Kidney epithelial cell (primary cell): Measurements from ENCODE around the gene UBASH3A. TPM values are rescaled to one million over a fixed set of nuclear protein-coding genes. Genes with fewer than 3 reads are reported as not detected.

Source experiments
- DNase-seq: peaks from one replicate; pipeline ENCODE4 v3.0.0-alpha.2; 2010; ENCODE audit warnings: low read depth
- H3K27me3 ChIP-seq: 2 replicates; pipeline ENCODE4 v1.6.0; 2011; ENCODE audit warnings: low read length; ENCODE audit not compliant: control insufficient read depth, insufficient read depth
- H3K36me3 ChIP-seq: 2 replicates; pipeline ENCODE4 v1.5.1; 2011; ENCODE audit warnings: low read length; ENCODE audit not compliant: control insufficient read depth, insufficient read depth
- H3K4me3 ChIP-seq: 2 replicates; pipeline ENCODE4 v1.5.1; 2011; ENCODE audit warnings: low read depth, mild to moderate bottlenecking, control low read depth, low read length
- total RNA-seq: library from RNA; depleted of rRNA; stranded (reverse); fragments of >200 nt; gene quantifications from 2 replicates; pipeline ENCODE4 v1.2.3, GENCODE V29; 2015
- TF ChIP-seq, protein P1 (sequence below): IDR thresholded peaks from 2 replicates; pipeline ENCODE4 v1.5.1; 2011; ENCODE audit warnings: mild to moderate bottlenecking, moderate library complexity, low read length, control low read depth, inconsistent platforms; ENCODE audit not compliant: insufficient read depth, poor library complexity, severe bottlenecking

Gene UBASH3A
- total RNA-seq, 1 donor from 2014 or later = not detected

DNA sequence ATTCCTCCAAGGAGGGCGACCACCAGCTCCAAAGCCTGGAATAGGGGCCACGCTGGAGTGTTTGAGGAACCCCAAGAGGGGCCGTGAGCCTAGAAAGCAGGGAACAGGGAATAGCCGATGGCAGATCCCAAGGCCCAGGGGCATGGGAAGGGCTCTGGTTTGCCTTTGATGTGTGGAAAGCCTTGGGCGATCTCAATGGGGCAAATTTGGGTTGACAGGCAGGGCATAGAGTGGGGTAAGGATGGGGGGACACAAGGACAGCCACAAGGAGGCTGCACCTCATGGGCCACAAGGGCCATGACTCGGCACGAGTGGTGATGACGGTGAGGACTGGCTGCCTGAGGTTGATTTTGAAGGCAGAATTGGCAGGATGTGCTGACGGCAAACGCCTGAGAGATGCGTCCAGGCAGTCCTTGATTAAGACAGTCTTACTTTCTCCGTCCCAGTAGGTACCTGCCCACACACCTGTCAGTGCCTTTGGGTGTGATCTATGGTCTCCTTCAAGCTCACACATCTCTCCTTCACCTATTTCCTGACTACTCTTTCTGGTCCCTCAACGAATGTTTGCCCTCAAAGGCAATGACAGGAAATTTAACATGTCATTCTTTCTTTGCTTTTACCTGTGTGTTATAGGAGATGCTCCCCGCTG is 5.8 kb upstream of the UBASH3A start:
- Histone ChIP-seq H3K36me3 (no peaks in the 10 kb centered on the region), H3K27me3 (no peaks in the 10 kb centered on the region), H3K4me3 (no peak overlapping the region)
- TF ChIP-seq, protein P1, sequence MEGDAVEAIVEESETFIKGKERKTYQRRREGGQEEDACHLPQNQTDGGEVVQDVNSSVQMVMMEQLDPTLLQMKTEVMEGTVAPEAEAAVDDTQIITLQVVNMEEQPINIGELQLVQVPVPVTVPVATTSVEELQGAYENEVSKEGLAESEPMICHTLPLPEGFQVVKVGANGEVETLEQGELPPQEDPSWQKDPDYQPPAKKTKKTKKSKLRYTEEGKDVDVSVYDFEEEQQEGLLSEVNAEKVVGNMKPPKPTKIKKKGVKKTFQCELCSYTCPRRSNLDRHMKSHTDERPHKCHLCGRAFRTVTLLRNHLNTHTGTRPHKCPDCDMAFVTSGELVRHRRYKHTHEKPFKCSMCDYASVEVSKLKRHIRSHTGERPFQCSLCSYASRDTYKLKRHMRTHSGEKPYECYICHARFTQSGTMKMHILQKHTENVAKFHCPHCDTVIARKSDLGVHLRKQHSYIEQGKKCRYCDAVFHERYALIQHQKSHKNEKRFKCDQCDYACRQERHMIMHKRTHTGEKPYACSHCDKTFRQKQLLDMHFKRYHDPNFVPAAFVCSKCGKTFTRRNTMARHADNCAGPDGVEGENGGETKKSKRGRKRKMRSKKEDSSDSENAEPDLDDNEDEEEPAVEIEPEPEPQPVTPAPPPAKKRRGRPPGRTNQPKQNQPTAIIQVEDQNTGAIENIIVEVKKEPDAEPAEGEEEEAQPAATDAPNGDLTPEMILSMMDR = no peak
- no peak for DNase-seq

DNA sequence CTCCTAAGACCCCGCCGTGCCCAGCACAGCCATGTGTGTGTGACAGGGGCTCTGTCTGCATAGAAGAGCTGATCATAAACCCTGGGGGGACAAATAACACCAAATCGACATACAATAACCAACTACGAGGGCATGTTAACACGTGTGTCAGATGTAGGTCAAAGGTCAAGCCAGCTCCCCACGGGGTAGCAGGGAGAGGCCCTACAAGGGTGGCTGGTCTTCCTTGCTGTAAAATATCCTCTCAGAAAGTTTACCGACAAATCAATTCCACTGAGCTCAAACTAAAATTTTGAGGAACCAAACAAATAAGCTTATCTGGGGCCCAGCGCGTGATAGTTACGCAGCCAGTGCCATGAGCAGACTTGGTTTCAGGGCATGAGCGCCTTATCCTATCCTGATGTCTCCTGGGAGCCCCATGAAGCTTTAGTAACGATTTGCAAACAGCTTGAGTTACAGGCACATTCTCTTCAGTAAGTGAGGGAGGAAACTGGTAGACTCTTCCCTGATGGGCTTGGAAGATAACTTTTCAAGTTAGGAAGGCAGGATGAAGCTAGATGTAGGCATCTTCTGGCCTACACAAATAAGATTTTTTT is 5.2 kb upstream of the UBASH3A start:
- Histone ChIP-seq H3K27me3 (no peaks in the 10 kb centered on the region), H3K4me3 (no peak overlapping the region), H3K36me3 (no peaks in the 10 kb centered on the region)
- DNase-seq = no peak
- TF ChIP-seq, protein P1 = no peak

DNA sequence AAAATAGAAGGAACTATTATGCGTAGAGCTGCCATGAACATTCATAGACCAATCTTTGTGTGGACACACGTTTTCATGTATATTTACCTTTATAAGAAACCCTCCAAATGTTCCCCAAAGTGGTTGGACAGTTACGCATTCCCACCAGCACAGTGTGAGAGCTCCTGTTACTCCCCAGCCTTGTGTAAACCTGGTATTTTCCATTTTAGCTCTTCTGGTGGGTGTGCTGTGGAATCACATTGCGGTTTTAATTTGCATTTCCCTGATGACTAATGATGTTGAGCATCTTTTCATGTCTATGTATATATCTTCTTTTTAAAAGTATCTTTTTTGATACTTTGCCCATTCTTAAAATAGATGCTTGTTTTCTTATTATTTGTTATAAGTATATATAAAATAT is 3.2 kb upstream of the UBASH3A start:
- no peaks in the 10 kb centered on the region for H3K27me3 ChIP-seq
- TF ChIP-seq, protein P1 = no peak
- H3K4me3 ChIP-seq = no peak overlapping the region
- no peak for DNase-seq
- H3K36me3 ChIP-seq = no peaks in the 10 kb centered on the region

DNA sequence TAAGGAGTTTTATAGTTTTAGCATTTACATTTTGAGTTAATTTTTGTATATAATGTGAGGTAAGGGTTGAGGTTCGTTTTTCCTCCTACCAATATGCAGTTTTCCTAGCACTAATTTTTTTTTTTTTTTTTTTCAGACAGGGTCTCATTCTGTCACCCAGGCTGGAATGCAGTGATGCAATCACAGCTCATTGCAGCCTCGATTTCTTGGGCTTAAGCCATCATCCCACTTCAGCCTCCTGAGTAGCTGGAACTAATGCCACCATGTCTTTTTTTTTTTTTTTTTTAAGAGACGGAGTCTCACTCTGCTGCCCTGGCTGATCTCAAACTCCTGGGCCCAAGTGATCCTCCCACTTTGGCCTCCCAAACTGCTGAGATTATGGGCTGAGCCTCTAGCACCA is 2.5 kb upstream of the UBASH3A start:
- TF ChIP-seq, protein P1 = no peak
- H3K4me3 ChIP-seq = no peak overlapping the region
- no peak for DNase-seq

DNA sequence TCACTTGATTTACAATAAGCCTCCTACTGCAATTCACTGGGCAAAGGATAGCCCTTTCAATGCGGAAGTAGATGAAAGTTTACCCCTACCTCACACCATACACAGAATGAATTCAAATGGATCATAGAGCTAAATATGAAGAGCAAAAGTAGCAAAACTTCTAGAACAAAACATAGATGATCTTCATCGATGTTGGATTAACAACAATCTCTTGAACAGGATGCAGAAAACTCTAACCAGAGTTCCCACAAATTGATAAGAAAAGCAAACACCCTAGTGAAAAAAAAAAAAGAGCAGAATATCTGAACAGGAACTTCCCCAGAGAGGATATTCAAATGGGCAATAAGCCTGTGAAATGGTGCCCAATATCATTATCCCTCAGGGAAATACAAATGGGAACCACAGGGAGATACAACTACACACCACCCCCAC is 1.9 kb upstream of the UBASH3A start:
- TF ChIP-seq, protein P1 = no peak
- no peaks in the 10 kb centered on the region for H3K27me3 ChIP-seq
- no peaks in the 10 kb centered on the region for H3K36me3 ChIP-seq
- no peak overlapping the region for H3K4me3 ChIP-seq
- DNase-seq = no peak

More for the DNA sequence above, 2.5 kb upstream of the UBASH3A start:
- Histone ChIP-seq H3K36me3 (no peaks in the 10 kb centered on the region), H3K27me3 (no peaks in the 10 kb centered on the region)

DNA sequence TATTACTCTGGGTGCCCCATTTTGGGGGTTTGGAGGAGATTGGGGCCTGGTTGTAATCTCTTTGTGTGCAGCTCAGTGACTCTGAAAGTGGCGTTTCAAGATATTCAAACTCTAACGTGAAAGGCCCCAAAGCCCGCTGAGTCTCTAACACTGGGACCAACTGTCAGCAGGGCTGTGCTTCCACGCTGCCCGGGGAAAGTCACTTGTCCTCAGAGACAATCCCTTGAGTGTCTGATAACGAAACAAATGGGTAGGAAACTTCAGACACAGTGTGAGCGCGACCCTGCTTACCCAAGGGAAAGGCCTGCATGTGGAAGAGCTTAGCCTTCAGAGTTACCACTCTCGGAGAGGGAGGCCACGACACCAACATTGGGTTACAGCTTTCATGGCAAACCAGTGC is 837 bp downstream of the UBASH3A start:
- H3K4me3 ChIP-seq = no peak overlapping the region
- no peaks in the 10 kb centered on the region for H3K36me3 ChIP-seq
- no peak for DNase-seq
- no peaks in the 10 kb centered on the region for H3K27me3 ChIP-seq
- TF ChIP-seq, protein P1 = no peak
